Kidney epithelial cell (primary cell): ENCODE data around the gene BCAM. TPM values are rescaled to one million over a fixed set of nuclear protein-coding genes. Genes with fewer than 3 reads are reported as not detected.

Experiments used
- DNase-seq: peaks from one replicate; pipeline ENCODE4 v3.0.0-alpha.2; 2010; ENCODE audit warnings: low read depth
- H3K27me3 ChIP-seq: 2 replicates; pipeline ENCODE4 v1.6.0; 2011; ENCODE audit warnings: low read length; ENCODE audit not compliant: control insufficient read depth, insufficient read depth
- H3K36me3 ChIP-seq: 2 replicates; pipeline ENCODE4 v1.5.1; 2011; ENCODE audit warnings: low read length; ENCODE audit not compliant: control insufficient read depth, insufficient read depth
- H3K4me3 ChIP-seq: 2 replicates; pipeline ENCODE4 v1.5.1; 2011; ENCODE audit warnings: low read depth, mild to moderate bottlenecking, control low read depth, low read length
- CTCF ChIP-seq: IDR thresholded peaks from 2 replicates; pipeline ENCODE4 v1.5.1; 2011; ENCODE audit warnings: mild to moderate bottlenecking, moderate library complexity, low read length, control low read depth, inconsistent platforms; ENCODE audit not compliant: insufficient read depth, poor library complexity, severe bottlenecking
- total RNA-seq: library from RNA; depleted of rRNA; stranded (reverse); fragments of >200 nt; gene quantifications from 2 replicates; pipeline ENCODE4 v1.2.3, GENCODE V29; 2015

BCAM gene
- total RNA-seq, 1 donor from 2014 or later, result 27.6 TPM

- Histone ChIP-seq H3K27me3 (no peaks in the 10 kb centered on the region), H3K4me3 (no peak overlapping the region), H3K36me3 (no peaks in the 10 kb centered on the region)
- TF ChIP-seq CTCF, result no peak
- no peak for DNase-seq
Measured at GRCh38 chr19:44841231-44841630, 32.3 kb downstream of the BCAM start.

DNA sequence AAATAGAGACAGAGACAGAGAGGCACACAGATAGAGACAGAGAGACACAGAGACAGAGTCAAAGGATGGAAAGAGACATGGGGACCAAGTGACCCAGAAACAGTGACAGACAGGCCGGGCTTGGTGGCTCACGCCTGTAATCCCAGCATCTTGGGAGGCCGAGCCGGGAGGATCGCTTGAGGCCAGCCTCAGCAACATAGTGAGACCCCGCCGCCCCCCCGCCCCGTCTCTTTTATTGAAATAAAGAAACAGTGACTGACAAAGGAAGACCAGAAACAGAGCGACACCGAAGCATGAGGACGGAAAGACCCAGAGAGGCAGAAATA is 36.3 kb downstream of the BCAM start:
- H3K36me3 ChIP-seq, result no peaks in the 10 kb centered on the region
- DNase-seq, result no peak
- no peak for TF ChIP-seq CTCF
- no peaks in the 10 kb centered on the region for H3K27me3 ChIP-seq
- peak overlapping the region; percentile 38 for H3K4me3 ChIP-seq

- Histone ChIP-seq H3K36me3 (peaks cover 2% of the 10 kb centered on the region), H3K4me3 (peak within 1 kb of the TSS; percentile 83), H3K27me3 (no peaks in the 10 kb centered on the region)
- TF ChIP-seq CTCF, result peak; percentile 82
- DNase-seq, result peak; percentile 82
Measured at GRCh38 chr19:44845612-44846454, 36.9 kb downstream of the BCAM start, which contains the start of gene NECTIN2. TSS of gene NECTIN2 (plus strand) at chr19:44846297. CDS start at chr19:44846526, 229 bp downstream.

DNA sequence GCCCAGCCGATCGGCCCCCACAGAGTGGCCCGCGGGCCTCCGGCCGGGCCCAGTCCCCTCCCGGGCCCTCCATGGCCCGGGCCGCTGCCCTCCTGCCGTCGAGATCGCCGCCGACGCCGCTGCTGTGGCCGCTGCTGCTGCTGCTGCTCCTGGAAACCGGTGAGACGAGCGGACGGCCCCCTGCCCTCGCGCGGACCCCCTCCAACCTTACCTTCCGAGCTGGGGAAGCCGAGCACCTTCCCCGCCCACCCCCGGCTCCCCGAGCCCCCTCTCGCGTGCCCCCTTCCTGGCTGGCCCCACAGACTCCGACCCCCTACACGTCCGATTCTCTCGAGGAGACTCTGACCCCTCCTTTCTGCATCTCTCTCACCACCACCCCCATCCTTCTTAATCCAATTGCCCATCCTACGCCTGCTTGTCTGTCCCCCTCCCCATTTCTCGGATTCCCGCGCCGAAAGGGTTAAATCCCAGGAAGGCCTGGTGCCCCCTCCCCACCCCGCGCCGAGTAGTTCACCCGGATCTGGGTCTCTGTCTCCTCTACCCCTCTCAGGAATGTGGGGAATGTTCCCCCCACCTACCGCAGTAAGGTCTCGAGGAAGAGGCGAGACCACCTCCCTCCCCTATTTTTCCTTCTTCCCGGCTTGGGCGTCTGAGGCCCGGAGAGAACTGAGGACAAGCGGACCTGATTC is 37.7 kb downstream of the BCAM start:
- no peak for DNase-seq
- no peaks in the 10 kb centered on the region for H3K27me3 ChIP-seq
- TF ChIP-seq CTCF, result no peak

GRCh38 chr19:44847144-44848035 is 38.5 kb downstream of the BCAM start:
- Histone ChIP-seq H3K27me3 (no peaks in the 10 kb centered on the region), H3K36me3 (peaks cover 2% of the 10 kb centered on the region), H3K4me3 (peak overlapping the region; percentile 83)
- no peak for DNase-seq
- no peak for TF ChIP-seq CTCF

More for the DNA sequence above, 37.7 kb downstream of the BCAM start:
- H3K36me3 ChIP-seq, result peaks cover 2% of the 10 kb centered on the region
- H3K4me3 ChIP-seq, result peak overlapping the region; percentile 83
